Activated CD8-positive, alpha-beta T cell treated with anti-CD3 and anti-CD28 coated beads for 36 hours (primary cell): ENCODE results near the gene PHKA1. TPM values are rescaled to one million over a fixed set of nuclear protein-coding genes. Genes with fewer than 3 reads are reported as not detected.
"Not testable (repeated sequence)": the region's sequence is repeated elsewhere in the genome, so short reads cannot be mapped to it uniquely, and the experiment has no call there.

Experiments used
- ATAC-seq: fragments of 200-7000 bp; cut with Tn5 transposase; one replicate; pipeline ENCODE4 v1.10.0; 2021; ENCODE audit warnings: mild to moderate bottlenecking, moderate library complexity
- CTCF ChIA-PET: fragments of 350-600 bp; sonication (Branson Sonifier 250); formaldehyde crosslinking; loops from one replicate; lab custom pipeline; 2021; ENCODE audit warnings: antibody characterized with exemption; lab: Charles Lee
- POLR2A ChIA-PET: fragments of 350-600 bp; sonication (Branson Sonifier 250); formaldehyde crosslinking; loops from one replicate; lab custom pipeline; 2021; ENCODE audit warnings: antibody characterized with exemption; lab: Charles Lee
- DNase-seq: peaks from one replicate; pipeline ENCODE4 v3.0.0-alpha.2; 2020
- H3K27ac Mint-ChIP-seq: one replicate; pipeline ENCODE4 v1.8.0; 2021; ENCODE audit warnings: mild to moderate bottlenecking, mixed read lengths
- H3K27me3 Mint-ChIP-seq: one replicate; pipeline ENCODE4 v1.8.0; 2021; ENCODE audit warnings: mixed read lengths
- H3K36me3 Mint-ChIP-seq: one replicate; pipeline ENCODE4 v1.8.0; 2021; ENCODE audit warnings: low read depth, mixed read lengths
- H3K4me1 Mint-ChIP-seq: one replicate; pipeline ENCODE4 v1.8.0; 2021; ENCODE audit warnings: low read depth, mixed read lengths
- H3K4me3 Mint-ChIP-seq: one replicate; pipeline ENCODE4 v1.8.0; 2021; ENCODE audit warnings: mild to moderate bottlenecking, moderate library complexity, mixed read lengths
- H3K9me3 Mint-ChIP-seq: one replicate; pipeline ENCODE4 v1.8.0; 2021; ENCODE audit warnings: mixed read lengths
- intact Hi-C: fragments of 100-400 bp; cut with micrococcal nuclease; formaldehyde crosslinking; loops from one replicate; pipeline ENCODE4 v1.10.0; 2022
- total RNA-seq, 2 experiments: library from RNA; stranded (reverse); gene quantifications; one replicate each; pipeline ENCODE4 v1.2.3, GENCODE V29; 2021
- TF ChIP-seq, protein P1 (sequence below): fragments of 200-600 bp; IDR thresholded peaks from one replicate; pipeline ENCODE4 v1.8.0; 2022; ENCODE audit warnings: antibody characterized with exemption, mild to moderate bottlenecking

The PHKA1 gene
- total RNA-seq, 2 experiments from 2014 or later = 6.9 to 8.0 TPM

DNA sequence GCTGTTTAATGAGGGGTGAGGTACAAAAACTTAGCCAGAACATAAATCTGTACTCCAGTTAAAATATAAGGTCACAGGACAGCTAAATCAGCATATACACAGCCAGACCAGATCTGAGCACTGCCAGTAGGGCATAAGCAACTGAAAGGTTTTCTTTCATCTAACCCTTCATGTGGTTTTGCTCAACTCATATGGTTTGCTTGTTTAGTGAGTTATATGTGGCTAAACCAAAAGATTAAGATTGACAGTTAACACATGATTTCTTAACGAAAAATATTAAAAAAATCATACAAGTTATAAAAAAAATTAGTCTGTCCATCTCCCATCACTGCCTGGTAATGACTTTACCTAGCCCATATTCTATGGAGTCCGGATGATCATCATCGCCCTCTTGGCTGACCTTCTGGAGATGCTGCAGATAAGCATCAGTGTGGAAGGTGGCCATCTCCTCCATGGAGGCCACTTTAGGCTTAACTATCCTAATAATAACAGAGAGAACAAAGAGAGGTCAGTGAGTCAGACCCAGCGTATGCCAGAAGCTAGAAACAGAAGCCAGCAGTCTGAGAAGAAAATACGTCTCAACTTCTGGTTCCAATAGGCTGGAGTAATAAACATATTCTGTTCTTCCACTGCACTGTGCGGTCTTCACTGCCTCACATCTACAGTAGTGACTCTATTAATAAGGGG lies 145.6 kb downstream of the PHKA1 start:
- DNase-seq (no peak), ATAC-seq (no peak)
- Mint-ChIP-seq H3K4me1 (peaks cover 8% of the 10 kb centered on the region), H3K4me3 (no peak overlapping the region), H3K9me3 (no peaks in the 10 kb centered on the region), H3K36me3 (peaks cover 14% of the 10 kb centered on the region), H3K27ac (no peak overlapping the region), H3K27me3 (no peaks in the 10 kb centered on the region)
- intact Hi-C loops = no loop called here
- TF ChIP-seq, protein P1, sequence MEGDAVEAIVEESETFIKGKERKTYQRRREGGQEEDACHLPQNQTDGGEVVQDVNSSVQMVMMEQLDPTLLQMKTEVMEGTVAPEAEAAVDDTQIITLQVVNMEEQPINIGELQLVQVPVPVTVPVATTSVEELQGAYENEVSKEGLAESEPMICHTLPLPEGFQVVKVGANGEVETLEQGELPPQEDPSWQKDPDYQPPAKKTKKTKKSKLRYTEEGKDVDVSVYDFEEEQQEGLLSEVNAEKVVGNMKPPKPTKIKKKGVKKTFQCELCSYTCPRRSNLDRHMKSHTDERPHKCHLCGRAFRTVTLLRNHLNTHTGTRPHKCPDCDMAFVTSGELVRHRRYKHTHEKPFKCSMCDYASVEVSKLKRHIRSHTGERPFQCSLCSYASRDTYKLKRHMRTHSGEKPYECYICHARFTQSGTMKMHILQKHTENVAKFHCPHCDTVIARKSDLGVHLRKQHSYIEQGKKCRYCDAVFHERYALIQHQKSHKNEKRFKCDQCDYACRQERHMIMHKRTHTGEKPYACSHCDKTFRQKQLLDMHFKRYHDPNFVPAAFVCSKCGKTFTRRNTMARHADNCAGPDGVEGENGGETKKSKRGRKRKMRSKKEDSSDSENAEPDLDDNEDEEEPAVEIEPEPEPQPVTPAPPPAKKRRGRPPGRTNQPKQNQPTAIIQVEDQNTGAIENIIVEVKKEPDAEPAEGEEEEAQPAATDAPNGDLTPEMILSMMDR = no peak
- ChIA-PET CTCF (no interaction called here), POLR2A (no interaction called here)

DNA sequence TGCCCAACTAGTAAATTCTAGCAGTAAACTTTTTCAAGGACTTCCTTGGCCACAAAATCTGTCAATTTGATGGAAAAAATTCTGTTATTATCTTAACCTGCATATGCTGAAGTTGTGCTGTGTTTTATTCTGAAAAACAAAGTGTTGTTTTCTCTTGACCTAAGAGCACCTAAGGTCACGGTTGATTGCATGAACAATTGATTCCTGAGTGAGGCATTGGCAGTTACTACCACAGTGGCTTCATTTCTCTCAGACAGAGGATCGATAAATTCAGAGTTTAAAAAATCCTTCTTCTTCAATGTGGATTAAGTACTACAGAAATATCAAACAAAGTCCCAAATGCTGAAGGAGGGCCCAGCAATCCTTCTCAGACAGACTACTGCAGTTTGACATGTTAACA lies 147.7 kb downstream of the PHKA1 start:
- ChIA-PET POLR2A (no interaction called here), CTCF (no interaction called here)
- Mint-ChIP-seq H3K4me3 (no peak overlapping the region), H3K27ac (no peak overlapping the region), H3K27me3 (no peaks in the 10 kb centered on the region), H3K4me1 (peaks cover 6% of the 10 kb centered on the region), H3K36me3 (peaks cover 23% of the 10 kb centered on the region), H3K9me3 (no peaks in the 10 kb centered on the region)
- ATAC-seq (no peak), DNase-seq (no peak)
- intact Hi-C loops = no loop called here
- TF ChIP-seq, protein P1 = no peak

DNA sequence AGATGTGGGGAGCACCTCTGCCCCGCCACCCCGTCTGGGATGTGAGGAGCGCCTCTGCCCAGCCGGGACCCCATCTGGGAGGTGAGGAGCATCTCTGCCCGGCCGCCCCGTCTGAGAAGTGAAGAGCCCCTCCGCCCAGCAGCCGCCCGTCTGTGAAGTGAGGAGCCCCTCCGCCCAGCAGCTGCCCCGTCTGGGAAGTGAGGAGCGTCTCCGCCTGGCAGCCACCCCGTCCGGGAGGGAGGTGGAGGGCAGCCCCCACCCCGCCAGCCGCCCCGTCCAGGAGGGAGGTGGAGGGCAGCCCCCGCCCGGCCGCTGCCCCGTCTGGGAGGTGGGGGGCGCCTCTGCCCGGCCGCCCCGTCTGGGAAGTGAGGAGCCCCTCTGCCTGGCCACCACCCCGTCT lies 154.5 kb downstream of the PHKA1 start:
- peaks cover 23% of the 10 kb centered on the region for H3K36me3 Mint-ChIP-seq
- H3K27ac Mint-ChIP-seq, DNase-seq, H3K9me3 Mint-ChIP-seq, H3K4me3 Mint-ChIP-seq, ATAC-seq, H3K4me1 Mint-ChIP-seq, CTCF ChIA-PET, intact Hi-C loops, POLR2A ChIA-PET, H3K27me3 Mint-ChIP-seq: not testable (repeated sequence)

DNA sequence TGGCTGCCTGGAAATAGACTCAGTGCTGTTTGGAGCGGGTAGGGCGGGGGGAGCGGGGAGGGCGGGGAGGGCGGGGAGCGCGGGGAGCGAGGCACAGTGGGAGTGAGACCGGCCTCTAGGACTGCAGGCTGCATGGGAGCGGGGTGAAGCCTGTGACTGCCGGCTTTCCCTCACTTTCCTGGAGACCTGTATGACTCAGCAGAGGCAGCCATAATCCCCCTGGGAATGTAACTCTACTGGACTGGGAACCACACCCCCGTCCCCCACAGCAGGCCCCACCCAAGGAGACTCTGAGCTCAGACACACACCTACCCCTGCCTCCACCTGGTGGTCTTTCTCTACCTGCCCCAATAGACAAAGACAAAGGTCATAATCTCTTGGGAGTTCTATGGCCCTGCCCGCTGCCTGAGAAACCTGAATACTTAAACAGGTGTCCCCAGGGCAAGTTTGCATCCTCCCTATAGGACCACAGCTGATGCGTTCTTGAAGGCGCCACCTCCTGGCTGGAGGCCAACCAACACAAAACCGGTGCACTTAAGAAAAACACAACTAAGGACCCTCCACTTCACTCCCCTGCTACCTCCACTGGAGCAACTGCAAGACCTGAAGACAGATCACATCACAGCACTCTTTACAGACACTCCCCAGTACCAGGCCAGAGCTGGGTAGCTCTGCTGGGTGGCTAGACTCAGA lies 159.5 kb downstream of the PHKA1 start:
- H3K9me3 Mint-ChIP-seq = no peaks in the 10 kb centered on the region
- no peak overlapping the region for H3K27ac Mint-ChIP-seq
- no peak overlapping the region for H3K4me3 Mint-ChIP-seq
- no peaks in the 10 kb centered on the region for H3K27me3 Mint-ChIP-seq
- ATAC-seq (no peak), DNase-seq (peak; percentile 2)
- peaks cover 11% of the 10 kb centered on the region for H3K4me1 Mint-ChIP-seq
- CTCF ChIA-PET = interaction anchor here (1.2 kb wide), 1 partner anchor 16 kb away, joined by 4 read pairs; no protein-coding TSS in a partner anchor
- TF ChIP-seq, protein P1 = no peak
- POLR2A ChIA-PET = no interaction called here
- intact Hi-C loops = no loop called here
- peaks cover 12% of the 10 kb centered on the region for H3K36me3 Mint-ChIP-seq

DNA sequence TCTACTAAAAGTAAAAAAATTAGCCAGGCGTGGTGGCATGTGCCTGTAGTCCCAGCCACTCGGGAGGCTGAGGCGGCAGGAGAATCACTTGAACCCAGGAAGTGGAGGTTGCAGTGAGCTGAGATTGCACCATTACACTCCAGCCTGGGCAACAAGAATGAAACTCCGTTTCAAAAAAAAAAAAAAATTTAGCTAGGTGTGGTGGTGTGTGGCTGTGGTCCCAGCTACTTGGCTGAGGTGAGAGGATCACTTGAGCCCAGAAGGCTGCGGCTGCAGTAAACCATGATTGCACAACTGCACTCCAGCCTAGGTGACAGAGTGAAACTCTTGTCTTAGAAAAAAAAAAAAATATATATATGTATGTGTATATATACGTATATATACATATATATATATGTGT lies 161.7 kb downstream of the PHKA1 start:
- H3K27ac Mint-ChIP-seq, H3K4me1 Mint-ChIP-seq, H3K36me3 Mint-ChIP-seq, ATAC-seq, DNase-seq, H3K27me3 Mint-ChIP-seq, H3K9me3 Mint-ChIP-seq, intact Hi-C loops, CTCF ChIA-PET, POLR2A ChIA-PET, H3K4me3 Mint-ChIP-seq: not testable (repeated sequence)

DNA sequence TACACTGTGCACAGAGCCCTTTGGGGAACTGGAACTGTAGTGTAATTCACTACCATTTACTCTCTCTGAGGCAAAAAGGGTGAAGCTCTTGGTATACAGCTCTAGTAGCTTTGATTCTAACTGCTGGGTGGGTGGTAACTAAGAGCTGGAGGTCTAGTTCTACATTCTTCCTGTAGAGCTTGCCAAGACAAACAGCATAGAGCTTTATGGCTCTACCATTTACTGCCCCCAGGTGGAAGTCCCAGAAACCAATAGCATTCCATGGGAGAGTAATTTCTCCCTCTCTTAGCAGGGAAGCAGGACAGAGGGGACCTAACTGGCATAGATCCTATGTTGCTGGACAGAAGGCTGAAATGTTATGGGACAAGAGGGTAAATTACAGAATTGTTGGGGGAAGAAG lies 168.1 kb downstream of the PHKA1 start:
- ATAC-seq = no peak

More for the DNA sequence above, 168.1 kb downstream of the PHKA1 start:
- Mint-ChIP-seq H3K27ac (no peak overlapping the region), H3K36me3 (peaks cover 21% of the 10 kb centered on the region), H3K9me3 (no peaks in the 10 kb centered on the region), H3K27me3 (no peaks in the 10 kb centered on the region), H3K4me3 (no peak overlapping the region), H3K4me1 (peaks cover 5% of the 10 kb centered on the region)
- no peak for DNase-seq
- TF ChIP-seq, protein P1 = no peak
- intact Hi-C loops = loop anchor here (10.0 kb wide), 1 partner anchor 241 kb away; the partner anchor contains the start of gene CITED1
- ChIA-PET POLR2A (no interaction called here), CTCF (no interaction called here)
